H1 (cell line): ENCODE results near the gene HOXB3. TPM values are rescaled to one million over a fixed set of nuclear protein-coding genes. Genes with fewer than 3 reads are reported as not detected.
A peak's percentile ranks its signal among the peaks of the same experiment; 100 is the strongest.

ENCODE experiments used
- CTCF ChIA-PET: fragments of 300-600 bp; sonication (Branson Sonifier 250); formaldehyde crosslinking; loops from one replicate; lab custom pipeline; 2021; ENCODE audit not compliant: partially characterized antibody; lab: Charles Lee
- POLR2A ChIA-PET: fragments of 300-600 bp; sonication (Branson Sonifier 250); formaldehyde crosslinking; loops from one replicate; lab custom pipeline; 2021; ENCODE audit warnings: inconsistent platforms; ENCODE audit not compliant: partially characterized antibody; lab: Charles Lee
- DNase-seq, 2 experiments: peaks; one replicate each; pipeline versions ENCODE4 v3.0.0 to v3.0.0-alpha.2; 2010 to 2022; ENCODE audit warnings: low spot score in 2 of 2, low read depth in 1 of 2, mixed read lengths in 1 of 2
- FAIRE-seq: peaks from 2 replicates; lab custom pipeline; 2011; peaks lifted over from hg19 to GRCh38; lab: Jason Lieb, UNC
- H2AFZ ChIP-seq: 2 replicates; pipeline ENCODE4 v1.8.1; 2012; ENCODE audit warnings: low read length, inconsistent platforms
- H2AK5ac ChIP-seq: 2 replicates; pipeline ENCODE4 v1.6.1; 2013; ENCODE audit warnings: low read depth, low read length
- H2BK120ac ChIP-seq: replicated peaks from 2 replicates; pipeline ENCODE3; 2013; ENCODE audit warnings: low read depth, low read length, inconsistent platforms
- H2BK12ac ChIP-seq: 2 replicates; pipeline ENCODE4 v1.6.1; 2013; ENCODE audit warnings: low read depth, low read length
- H2BK15ac ChIP-seq: 2 replicates; pipeline ENCODE4 v1.6.1; 2013; ENCODE audit warnings: low read length
- H2BK20ac ChIP-seq: 2 replicates; pipeline ENCODE4 v1.6.1; 2013; ENCODE audit warnings: low read length
- H2BK5ac ChIP-seq: 2 replicates; pipeline ENCODE4 v1.6.1; 2013; ENCODE audit warnings: low read depth, low read length
- H3K14ac ChIP-seq: 2 replicates; pipeline ENCODE4 v1.6.1; 2013; ENCODE audit warnings: inconsistent platforms; ENCODE audit not compliant: insufficient read length
- H3K18ac ChIP-seq: 2 replicates; pipeline ENCODE4 v1.6.1; 2013; ENCODE audit warnings: low read length; ENCODE audit errors: extremely low read depth
- H3K23ac ChIP-seq: 2 replicates; pipeline ENCODE4 v1.6.1; 2013; ENCODE audit warnings: inconsistent platforms; ENCODE audit not compliant: insufficient read length
- H3K23me2 ChIP-seq: 2 replicates; pipeline ENCODE4 v1.6.1; 2013; ENCODE audit warnings: low read depth, low read length
- H3K27ac ChIP-seq: 2 replicates; pipeline ENCODE4 v1.6.1; 2011; ENCODE audit warnings: low read depth, low read length, inconsistent platforms
- H3K27me3 ChIP-seq, 4 experiments: replicated peaks in 1 of 4; 1 replicate in 1 of 4; 2 replicates in 3 of 4; pipeline versions ENCODE4 v1.6.1 to v1.8.1; 2011 to 2013; ENCODE audit warnings: low read length in 3 of 4, mild to moderate bottlenecking in 3 of 4, inconsistent platforms in 2 of 4, mixed read lengths in 2 of 4, moderate library complexity in 1 of 4; ENCODE audit not compliant: control insufficient read depth in 3 of 4, insufficient read depth in 3 of 4; ENCODE audit errors: extremely low read depth in 1 of 4
- H3K36me3 ChIP-seq, 4 experiments: 2 replicates each; pipeline versions ENCODE4 v1.6.1 to v1.8.1; 2011 to 2013; ENCODE audit warnings: mild to moderate bottlenecking in 4 of 4, low read length in 3 of 4, moderate library complexity in 2 of 4, control low read depth in 1 of 4, inconsistent platforms in 1 of 4; ENCODE audit not compliant: insufficient read depth in 4 of 4, control insufficient read depth in 2 of 4
- H3K4ac ChIP-seq: replicated peaks from 2 replicates; pipeline ENCODE3; 2013; ENCODE audit warnings: low read length, low read depth, mixed read lengths, inconsistent platforms; ENCODE audit not compliant: insufficient read length
- H3K4me1 ChIP-seq, 4 experiments: replicated peaks in 1 of 4; 1 replicate in 1 of 4; 2 replicates in 3 of 4; pipeline versions ENCODE4 v1.6.1 to v1.8.1; 2011 to 2013; ENCODE audit warnings: low read length in 3 of 4, inconsistent platforms in 2 of 4, mixed read lengths in 1 of 4; ENCODE audit not compliant: insufficient read depth in 4 of 4, control insufficient read depth in 3 of 4
- H3K4me2 ChIP-seq, 2 experiments: 2 replicates each; pipeline versions ENCODE4 v1.6.1 to v1.8.1; 2011 to 2013; ENCODE audit warnings: low read depth in 2 of 2, low read length in 2 of 2, control low read depth in 1 of 2, inconsistent platforms in 1 of 2, mild to moderate bottlenecking in 1 of 2; ENCODE audit not compliant: insufficient read depth in 1 of 2
- H3K4me3 ChIP-seq, 4 experiments: fragments of 200-600, 300-600 bp in 1 of 4; sonication (generic), shearing (Covaris generic), sonication (Bioruptor Twin) in 1 of 4; 2 replicates each; pipeline versions ENCODE4 v1.5.1 to v1.8.1; 2011 to 2016; ENCODE audit warnings: low read length in 4 of 4, low read depth in 3 of 4, control low read depth in 2 of 4, inconsistent platforms in 2 of 4, mild to moderate bottlenecking in 2 of 4, mixed read lengths in 1 of 4, moderate library complexity in 1 of 4; ENCODE audit not compliant: insufficient read depth in 2 of 4; ENCODE audit errors: extremely low read depth in 1 of 4
- H3K56ac ChIP-seq: replicated peaks from 2 replicates; pipeline ENCODE3; 2013; ENCODE audit warnings: low read depth, mild to moderate bottlenecking, mixed read lengths, low read length, inconsistent platforms; ENCODE audit not compliant: insufficient read length
- H3K79me1 ChIP-seq: 2 replicates; pipeline ENCODE4 v1.6.1; 2013; ENCODE audit warnings: low read depth, low read length, control low read depth
- H3K79me2 ChIP-seq, 2 experiments: 2 replicates each; pipeline versions ENCODE4 v1.6.1 to v1.8.1; 2012 to 2013; ENCODE audit warnings: low read length in 2 of 2, mild to moderate bottlenecking in 2 of 2, inconsistent platforms in 1 of 2; ENCODE audit not compliant: insufficient read depth in 2 of 2, control insufficient read depth in 1 of 2
- H3K9ac ChIP-seq, 4 experiments: replicated peaks in 1 of 4; 1 replicate in 1 of 4; 2 replicates in 3 of 4; pipeline versions ENCODE4 v1.6.1 to v1.8.1; 2011 to 2013; ENCODE audit warnings: low read depth in 3 of 4, low read length in 3 of 4, control low read depth in 2 of 4, mild to moderate bottlenecking in 2 of 4, moderate library complexity in 2 of 4, inconsistent platforms in 1 of 4; ENCODE audit errors: extremely low read depth in 1 of 4
- H3K9me3 ChIP-seq, 2 experiments: 2 replicates each; pipeline versions ENCODE4 v1.6.1 to v1.8.1; 2012 to 2013; ENCODE audit warnings: mild to moderate bottlenecking in 2 of 2, moderate library complexity in 2 of 2, control low read depth in 1 of 2, inconsistent platforms in 1 of 2, low read depth in 1 of 2, low read length in 1 of 2, mixed read lengths in 1 of 2; ENCODE audit not compliant: insufficient read depth in 2 of 2
- H4K20me1 ChIP-seq, 2 experiments: replicated peaks in 1 of 2; 2 replicates each; pipeline versions ENCODE3 to v1.8.1; 2011 to 2013; ENCODE audit warnings: inconsistent platforms in 2 of 2, low read length in 2 of 2, mild to moderate bottlenecking in 1 of 2; ENCODE audit not compliant: insufficient read depth in 2 of 2, control insufficient read depth in 1 of 2
- H4K5ac ChIP-seq: 2 replicates; pipeline ENCODE4 v1.6.1; 2013; ENCODE audit warnings: low read length, low read depth, mixed read lengths, inconsistent platforms; ENCODE audit not compliant: insufficient read length
- H4K8ac ChIP-seq: 2 replicates; pipeline ENCODE4 v1.8.0; 2013; ENCODE audit warnings: mild to moderate bottlenecking, moderate library complexity, low read length, inconsistent platforms; ENCODE audit not compliant: insufficient read depth; ENCODE audit errors: extremely low read depth
- H4K91ac ChIP-seq: replicated peaks from 2 replicates; pipeline ENCODE3; 2013; ENCODE audit warnings: low read length, mixed read lengths, inconsistent platforms; ENCODE audit not compliant: insufficient read length
- EP300 ChIP-seq, 2 experiments: IDR thresholded peaks; 1 replicate in 1 of 2; 2 replicates in 1 of 2; pipeline ENCODE4 v1.6.1; 2011 to 2012; ENCODE audit warnings: low read depth in 2 of 2, low read length in 2 of 2, mild to moderate bottlenecking in 2 of 2, borderline replicate concordance in 1 of 2, inconsistent platforms in 1 of 2, moderate library complexity in 1 of 2
- EZH2 ChIP-seq: fragments of 200-600 bp; sonication (generic); IDR thresholded peaks from 2 replicates; pipeline ENCODE4 v1.7.1; 2012; ENCODE audit warnings: low read depth, mild to moderate bottlenecking, moderate library complexity, low read length, inconsistent platforms; ENCODE audit not compliant: severe bottlenecking
- FOSL1 ChIP-seq: IDR thresholded peaks from 2 replicates; pipeline ENCODE4 v1.6.1; 2011; ENCODE audit warnings: mild to moderate bottlenecking, low read depth, low read length, moderate library complexity; ENCODE audit not compliant: insufficient read depth
- KDM1A ChIP-seq: fragments of 200-600, 300-600 bp; sonication (generic); IDR thresholded peaks from 2 replicates; pipeline ENCODE4 v1.7.1; 2016; ENCODE audit warnings: mild to moderate bottlenecking, low read length, borderline replicate concordance
- POU5F1 ChIP-seq: IDR thresholded peaks from 2 replicates; pipeline ENCODE4 v1.6.1; 2011; ENCODE audit warnings: low read depth, mild to moderate bottlenecking, low read length, moderate library complexity
- SIN3A ChIP-seq, 2 experiments: IDR thresholded peaks in 1 of 2; conservative IDR thresholded peaks in 1 of 2; 2 replicates each; pipeline ENCODE4 v1.6.1; 2011 to 2012; ENCODE audit warnings: low read length in 2 of 2, improper control_type of control experiment in 1 of 2, low read depth in 1 of 2, mild to moderate bottlenecking in 1 of 2
- SRF ChIP-seq: IDR thresholded peaks from 2 replicates; pipeline ENCODE4 v1.6.1; 2011; ENCODE audit warnings: mild to moderate bottlenecking, low read depth, low read length, moderate library complexity
- WGBS, 2 experiments: shearing (Covaris generic) in 1 of 2; methylation state at CpG; one replicate each; pipeline versions ENCODE4 v1.1.6 to v1.1.7; 2013 to 2015; ENCODE audit warnings: low lambda C conversion rate in 2 of 2, mixed read lengths in 2 of 2, inconsistent platforms in 1 of 2, low coverage in 1 of 2, missing lambda C conversion rate in 1 of 2; ENCODE audit not compliant: insufficient replicate concordance in 2 of 2, insufficient coverage in 1 of 2, insufficient read length in 1 of 2; ENCODE audit errors: extremely low coverage in 1 of 2, missing lambda C conversion rate in 1 of 2; 5-methylcytosine and 5-hydroxymethylcytosine counted together
- polyA plus RNA-seq, 7 experiments: library from polyadenylated mRNA; depleted of rRNA in 3 of 7; stranded (reverse) in 5 of 7; unstranded in 2 of 7; fragments of >200 nt in 5 of 7; fragments of 200-250 nt in 2 of 7; gene quantifications; 1 replicate in 5 of 7; 2 replicates in 1 of 7; 4 replicates in 1 of 7; pipeline versions ENCODE4 v1.2.1 to v1.2.3, GENCODE V29; 2011 to 2013; ENCODE audit warnings: missing spikeins in 2 of 7, mixed read lengths in 2 of 7
- total RNA-seq: library from RNA; stranded (reverse); fragmentation: NEBNext Ultra II Directional; extraction: Animal tissue kit (Norgen Biotek cat#: 25700); gene quantifications from 2 replicates; pipeline ENCODE4 v1.2.1, GENCODE V29; 2021
- TF ChIP-seq, protein P1 (sequence below): IDR thresholded peaks from 2 replicates; pipeline ENCODE4 v1.6.1; 2012; ENCODE audit warnings: inconsistent platforms
- TF ChIP-seq, protein P2 (sequence below): IDR thresholded peaks from 2 replicates; pipeline ENCODE4 v1.6.1; 2012; ENCODE audit warnings: inconsistent platforms

The HOXB3 gene
- total and polyA plus RNA-seq, 2 of the 8 experiments (the other 6 are each of a cell fraction or from before 2014, with no cell fraction given), result not detected

DNA sequence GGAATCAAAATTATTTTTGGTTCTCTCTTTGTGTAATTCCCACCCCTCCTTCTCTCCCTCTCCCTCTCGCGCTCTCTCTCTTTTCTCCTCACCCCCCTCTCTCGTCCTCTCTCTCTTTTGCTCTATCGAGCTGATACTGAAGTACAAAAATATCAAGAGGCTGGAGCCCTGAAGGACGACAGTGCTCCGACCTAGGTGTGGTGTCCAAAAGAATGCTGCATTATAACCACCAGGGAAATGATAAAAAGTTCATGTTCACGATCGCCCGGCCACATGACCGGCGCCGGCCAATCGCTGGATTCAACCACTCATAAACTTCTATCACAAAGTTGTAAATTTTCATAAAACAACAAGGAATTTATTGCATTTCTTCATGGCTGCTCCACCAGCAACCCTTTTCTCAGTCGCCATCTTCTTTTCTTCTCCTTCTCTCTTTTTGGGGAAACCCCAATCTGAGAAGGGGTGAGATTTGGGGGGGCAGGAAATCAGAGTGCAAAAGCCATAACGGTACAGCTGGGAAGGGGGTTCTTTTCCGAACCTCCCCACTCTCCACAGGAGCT is 14.8 kb upstream of the HOXB3 start, which contains the start of gene HOXB6:
TSS of gene HOXB6 (minus strand) at position 217 of the 560 bp plus-strand sequence. CDS start 6,836 bp downstream, outside the sequence.
- Histone ChIP-seq H2BK5ac (no peak within 1 kb of the TSS), H3K14ac (no peak within 1 kb of the TSS), H4K91ac (no peak within 1 kb of the TSS), H2AK5ac (0 out of 2 replicates have a peak within 1 kb of the TSS, but pooled peaks have one; percentile 39), H3K4ac (no peak within 1 kb of the TSS), H2AFZ (no peak within 1 kb of the TSS), H3K27ac (no peak within 1 kb of the TSS), H2BK120ac (no peak within 1 kb of the TSS), H3K27me3 (peaks cover 97 to 100% (median 99%) of the 10 kb centered on the region in 4 experiments), H4K8ac (no peak within 1 kb of the TSS), H3K23ac (no peak within 1 kb of the TSS), H2BK20ac (no peak within 1 kb of the TSS), H3K79me1 (no peaks in the 10 kb centered on the region), H2BK12ac (no peak within 1 kb of the TSS), H3K4me1 (peaks cover 0 to 3% (median 0%) of the 10 kb centered on the region in 4 experiments; a peak in 2 of 7 replicates), H3K9me3 (no peaks in the 10 kb centered on the region), H4K20me1 (peaks cover 24 to 51% of the 10 kb centered on the region in 2 experiments), H3K56ac (no peak within 1 kb of the TSS), H3K9ac (no peak within 1 kb of the TSS), H3K4me3 (no peak within 1 kb of the TSS), H2BK15ac (no peak within 1 kb of the TSS), H3K18ac (no peak within 1 kb of the TSS), H3K4me2 (no peak within 1 kb of the TSS), H4K5ac (no peak within 1 kb of the TSS), H3K79me2 (no peaks in the 10 kb centered on the region), H3K36me3 (peaks cover 0 to 3% (median 0%) of the 10 kb centered on the region in 4 experiments; a peak in 1 of 8 replicates), H3K23me2 (no peaks in the 10 kb centered on the region; the same call in 1 of the 2 replicates)
- DNase-seq, result no peak
- WGBS, 2 experiments, result 31% methylated on average over 16 of the region's 16 CpGs; no CpG with 5 or more reads in 1 of the 2 experiments
- no peak for TF ChIP-seq SIN3A (conservative IDR thresholded peaks at IDR 0.05 in 1 of 2, IDR thresholded peaks at IDR 0.05 in 1 of 2; ENCODE audit: low read depth in 1 of 2, low read length in 2 of 2)
- TF ChIP-seq, protein P1, sequence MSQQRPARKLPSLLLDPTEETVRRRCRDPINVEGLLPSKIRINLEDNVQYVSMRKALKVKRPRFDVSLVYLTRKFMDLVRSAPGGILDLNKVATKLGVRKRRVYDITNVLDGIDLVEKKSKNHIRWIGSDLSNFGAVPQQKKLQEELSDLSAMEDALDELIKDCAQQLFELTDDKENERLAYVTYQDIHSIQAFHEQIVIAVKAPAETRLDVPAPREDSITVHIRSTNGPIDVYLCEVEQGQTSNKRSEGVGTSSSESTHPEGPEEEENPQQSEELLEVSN, result no peak
- TF ChIP-seq, protein P2, sequence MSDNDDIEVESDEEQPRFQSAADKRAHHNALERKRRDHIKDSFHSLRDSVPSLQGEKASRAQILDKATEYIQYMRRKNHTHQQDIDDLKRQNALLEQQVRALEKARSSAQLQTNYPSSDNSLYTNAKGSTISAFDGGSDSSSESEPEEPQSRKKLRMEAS, result no peak
- no peak for TF ChIP-seq POU5F1
- TF ChIP-seq EP300 (IDR thresholded peaks at IDR 0.05; ENCODE audit: borderline replicate concordance in 1 of 2, low read depth in 2 of 2, low read length in 2 of 2), result no peak
- no peak for TF ChIP-seq KDM1A
- no peak for TF ChIP-seq SRF
- TF ChIP-seq FOSL1, result no peak
- no peak for TF ChIP-seq EZH2
- CTCF ChIA-PET, result interaction anchor here (0.8 to 2.0 kb wide), 5 partner anchors 38 to 89 kb away, joined by 3 to 4 read pairs (median 3); no protein-coding TSS in a partner anchor
- POLR2A ChIA-PET, result no interaction called here
- FAIRE-seq, result no peak
